Measurements from ENCODE around the gene COBLL1. TPM values are rescaled to one million over a fixed set of nuclear protein-coding genes. Genes with fewer than 3 reads are reported as not detected.

The COBLL1 gene
- total and polyA plus RNA-seq, 3 donors from 2014 or later = 5.4 to 17.3 (median 14.5) TPM

DNA sequence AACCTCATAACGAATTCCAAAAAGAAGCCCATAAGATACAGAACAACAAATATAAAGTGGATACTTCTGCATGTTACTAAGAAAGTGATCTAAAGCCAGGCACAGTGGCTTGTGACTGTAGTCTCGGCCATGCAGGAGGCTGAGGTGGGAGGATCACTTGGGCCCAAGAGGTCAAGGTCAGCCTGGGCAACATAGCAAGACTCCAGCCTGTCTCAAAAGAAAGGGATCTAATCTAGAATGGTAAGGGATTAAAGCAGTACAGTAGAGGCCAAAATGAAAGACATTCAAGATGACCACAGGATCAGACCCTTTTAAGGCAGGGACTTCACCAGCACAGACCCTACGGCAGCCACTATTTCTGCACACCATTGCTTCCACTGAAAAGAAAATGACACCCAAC is 3.8 kb downstream of the COBLL1 start:
- Histone ChIP-seq H3K9me3 (no peaks in the 10 kb centered on the region), H3K27ac (no peak overlapping the region), H3K36me3 (ENCODE audit: low read depth, missing control alignments) (no peaks in the 10 kb centered on the region), H3K4me1 (no peaks in the 10 kb centered on the region), H3K27me3 (no peaks in the 10 kb centered on the region), H3K4me3 (no peak overlapping the region)
- no peak for TF ChIP-seq POLR2A (IDR thresholded peaks at IDR 0.05)
- no peak for TF ChIP-seq CTCF (IDR thresholded peaks at IDR 0.05)
- WGBS, 2 donors = 65 to 82% methylated on average over 3 of the region's 3 CpGs
- intact Hi-C loops (cut with DNase I; ENCODE audit: low total_unique reads) = no loop called here
- no peak for DNase-seq

- no peaks in the 10 kb centered on the region for H3K4me1 ChIP-seq
- TF ChIP-seq POLR2A (IDR thresholded peaks at IDR 0.05) = no peak
- no peak for TF ChIP-seq CTCF (IDR thresholded peaks at IDR 0.05)
- H3K9me3 ChIP-seq = no peaks in the 10 kb centered on the region
- no peak overlapping the region for H3K27ac ChIP-seq
- H3K36me3 ChIP-seq (ENCODE audit: low read depth, missing control alignments) = no peaks in the 10 kb centered on the region
- H3K4me3 ChIP-seq = no peak overlapping the region
- WGBS, 2 donors = 68 to 73% methylated on average over 3 of the region's 3 CpGs
- no peak for DNase-seq
- no peaks in the 10 kb centered on the region for H3K27me3 ChIP-seq
- intact Hi-C loops (cut with DNase I; ENCODE audit: low total_unique reads) = no loop called here
These were observed 4.7 kb downstream of the COBLL1 start for GRCh38 chr2:164836907-164837306.

DNA sequence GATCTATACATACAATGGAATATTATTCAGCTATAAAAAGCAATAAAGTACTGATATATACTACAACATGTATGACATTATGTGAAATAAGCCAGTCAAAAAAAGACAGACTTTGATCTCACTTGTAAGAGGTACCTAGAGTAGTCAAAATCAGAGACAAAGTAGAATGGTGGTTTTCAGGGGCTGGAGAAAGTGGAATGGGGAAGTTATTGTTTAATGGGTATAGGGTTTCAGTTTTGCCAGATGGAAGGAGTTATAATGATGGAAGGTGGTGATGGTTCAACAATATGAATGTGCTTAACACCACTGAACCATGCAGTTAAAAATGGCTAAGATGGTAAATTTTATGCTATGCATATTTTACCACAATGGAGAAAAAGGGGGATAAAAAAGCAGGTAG is 6.3 kb downstream of the COBLL1 start:
- Histone ChIP-seq H3K4me1 (no peaks in the 10 kb centered on the region), H3K9me3 (no peaks in the 10 kb centered on the region), H3K27me3 (no peaks in the 10 kb centered on the region), H3K27ac (no peak overlapping the region), H3K36me3 (ENCODE audit: low read depth, missing control alignments) (no peaks in the 10 kb centered on the region), H3K4me3 (no peak overlapping the region)
- intact Hi-C loops (cut with DNase I; ENCODE audit: low total_unique reads) = no loop called here
- no peak for DNase-seq
- TF ChIP-seq POLR2A (IDR thresholded peaks at IDR 0.05) (no peak), CTCF (IDR thresholded peaks at IDR 0.05) (no peak)

DNA sequence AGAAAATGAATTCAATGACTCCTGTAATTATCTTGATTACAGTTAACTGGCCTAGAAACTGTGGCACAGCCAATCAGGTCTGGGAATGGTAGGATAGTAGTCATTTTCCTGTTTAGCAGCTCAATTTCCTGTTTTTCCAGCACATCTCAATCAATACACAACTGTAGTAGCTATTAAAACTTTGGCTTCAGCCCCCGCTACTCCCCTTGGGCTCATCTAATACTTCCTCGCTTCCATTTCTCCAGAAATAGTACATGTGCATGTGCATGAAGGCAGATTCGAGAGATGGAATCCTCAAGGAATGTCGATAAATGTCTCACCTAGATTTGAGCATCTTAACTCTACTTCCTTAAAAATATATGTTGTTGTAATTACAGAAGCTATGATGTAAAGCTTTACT is 9.7 kb downstream of the COBLL1 start:
- Histone ChIP-seq H3K4me1 (no peaks in the 10 kb centered on the region), H3K27me3 (no peaks in the 10 kb centered on the region), H3K9me3 (no peaks in the 10 kb centered on the region), H3K4me3 (no peak overlapping the region), H3K36me3 (ENCODE audit: low read depth, missing control alignments) (no peaks in the 10 kb centered on the region), H3K27ac (no peak overlapping the region)
- DNase-seq = no peak
- 44 to 71% methylated on average over 4 of the region's 4 CpGs for WGBS, 2 donors
- intact Hi-C loops (cut with DNase I; ENCODE audit: low total_unique reads) = no loop called here
- TF ChIP-seq POLR2A (IDR thresholded peaks at IDR 0.05) = no peak
- TF ChIP-seq CTCF (IDR thresholded peaks at IDR 0.05) = no peak

- no peaks in the 10 kb centered on the region for H3K9me3 ChIP-seq
- no peak for DNase-seq
- peaks cover 5% of the 10 kb centered on the region for H3K4me1 ChIP-seq
- H3K27me3 ChIP-seq = no peaks in the 10 kb centered on the region
- intact Hi-C loops (cut with DNase I; ENCODE audit: low total_unique reads) = no loop called here
- no peak overlapping the region for H3K4me3 ChIP-seq
- H3K36me3 ChIP-seq (ENCODE audit: low read depth, missing control alignments) = no peaks in the 10 kb centered on the region
- no peak overlapping the region for H3K27ac ChIP-seq
- no peak for TF ChIP-seq POLR2A (IDR thresholded peaks at IDR 0.05)
- WGBS, 2 donors = 89 to 90% methylated on average over 1 of the region's 1 CpG
These were observed 10.4 kb downstream of the COBLL1 start for GRCh38 chr2:164831180-164831579.
